Ovary (tissue), 3 donors: Measurements from ENCODE around the gene CRB2.

Experiments used
- EP300 ChIP-seq: sonication (generic); formaldehyde crosslinking; IDR thresholded peaks from one replicate; pipeline ENCODE4 v1.6.1; 2017; ENCODE audit warnings: antibody characterized with exemption
- TF ChIP-seq, protein P1 (sequence below), 3 donors: fragments of 450-650 bp in 2 of 3; fragments of 200-600 bp in 1 of 3; IDR thresholded peaks; one replicate each; pipeline versions ENCODE4 v1.5.1 to v1.8.0; 2016 to 2022; ENCODE audit warnings: antibody characterized with exemption in 3 of 3, mild to moderate bottlenecking in 1 of 3
- donor health status: DM: no; HTN: no; CAD: no.

DNA sequence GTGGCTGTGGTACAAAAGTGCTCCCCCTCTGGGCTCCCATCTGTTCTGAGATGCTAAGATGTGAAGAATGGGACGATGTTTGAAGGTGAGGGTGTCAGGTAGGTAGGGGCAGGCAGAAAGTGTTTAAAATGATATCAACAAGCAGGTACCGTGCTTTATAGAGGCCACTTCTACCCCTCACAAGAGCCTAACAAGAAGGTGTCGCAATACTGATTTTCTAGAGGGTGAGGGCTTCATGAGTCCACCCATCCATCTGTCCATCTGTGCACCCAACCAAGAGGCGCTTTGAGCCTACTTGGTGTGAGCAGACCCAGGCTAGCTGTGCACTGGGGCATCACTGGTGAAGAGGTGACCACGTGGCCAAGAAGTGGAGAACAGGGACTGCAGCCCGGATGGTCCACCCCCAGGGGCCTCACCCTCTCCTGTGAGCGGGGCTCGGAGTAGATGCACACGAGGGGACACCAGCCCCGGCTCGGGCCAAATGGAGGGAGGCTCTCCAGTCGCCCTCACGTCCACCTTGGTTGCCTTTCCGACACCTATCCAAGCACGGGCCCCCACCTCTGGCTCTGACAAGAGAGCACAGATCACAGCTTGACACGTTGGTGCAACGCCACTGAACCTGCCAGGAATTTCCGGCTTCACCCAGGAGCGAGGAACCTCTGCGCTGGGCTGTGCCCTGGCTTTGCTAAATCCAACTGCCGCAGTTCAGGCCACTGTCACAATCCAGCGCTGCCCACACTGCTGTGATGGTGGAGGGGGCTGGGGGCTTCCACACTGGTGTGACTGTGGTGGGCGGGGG is 34.5 kb downstream of the CRB2 start:
- TF ChIP-seq, protein P1, sequence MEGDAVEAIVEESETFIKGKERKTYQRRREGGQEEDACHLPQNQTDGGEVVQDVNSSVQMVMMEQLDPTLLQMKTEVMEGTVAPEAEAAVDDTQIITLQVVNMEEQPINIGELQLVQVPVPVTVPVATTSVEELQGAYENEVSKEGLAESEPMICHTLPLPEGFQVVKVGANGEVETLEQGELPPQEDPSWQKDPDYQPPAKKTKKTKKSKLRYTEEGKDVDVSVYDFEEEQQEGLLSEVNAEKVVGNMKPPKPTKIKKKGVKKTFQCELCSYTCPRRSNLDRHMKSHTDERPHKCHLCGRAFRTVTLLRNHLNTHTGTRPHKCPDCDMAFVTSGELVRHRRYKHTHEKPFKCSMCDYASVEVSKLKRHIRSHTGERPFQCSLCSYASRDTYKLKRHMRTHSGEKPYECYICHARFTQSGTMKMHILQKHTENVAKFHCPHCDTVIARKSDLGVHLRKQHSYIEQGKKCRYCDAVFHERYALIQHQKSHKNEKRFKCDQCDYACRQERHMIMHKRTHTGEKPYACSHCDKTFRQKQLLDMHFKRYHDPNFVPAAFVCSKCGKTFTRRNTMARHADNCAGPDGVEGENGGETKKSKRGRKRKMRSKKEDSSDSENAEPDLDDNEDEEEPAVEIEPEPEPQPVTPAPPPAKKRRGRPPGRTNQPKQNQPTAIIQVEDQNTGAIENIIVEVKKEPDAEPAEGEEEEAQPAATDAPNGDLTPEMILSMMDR (IDR thresholded peaks at IDR 0.05) = no peak
- TF ChIP-seq EP300 = no peak
